HepG2 (cell line): Measurements from ENCODE around the gene CDK2. TPM values are rescaled to one million over a fixed set of nuclear protein-coding genes. Genes with fewer than 3 reads are reported as not detected.

Experiments used
- ARID2 ChIP-seq: sonication (generic); formaldehyde crosslinking; IDR thresholded peaks from 2 replicates; pipeline ENCODE4 v1.8.1; 2022; ENCODE audit warnings: mild to moderate bottlenecking, missing genetic modification reagents, borderline replicate concordance
- ARNT ChIP-seq: fragments of 450-650 bp; IDR thresholded peaks from 2 replicates; pipeline ENCODE4 v1.6.1; 2017
- ATAD3A ChIP-seq: sonication (generic); formaldehyde crosslinking; IDR thresholded peaks from 2 replicates; pipeline ENCODE4 v1.4.0; 2020; ENCODE audit warnings: missing genetic modification reagents
- ATF1 ChIP-seq: IDR thresholded peaks from 2 replicates; pipeline ENCODE4 v1.6.1; 2016; ENCODE audit warnings: mild to moderate bottlenecking, control low read depth
- EP300 ChIP-seq, 3 experiments: sonication (generic) in 1 of 3; formaldehyde crosslinking in 1 of 3; IDR thresholded peaks; 2 replicates each; pipeline versions ENCODE4 v1.5.1 to v1.6.1; 2011 to 2020; ENCODE audit warnings: low read depth in 2 of 3, low read length in 2 of 3, borderline replicate concordance in 1 of 3, improper control_type of control experiment in 1 of 3, mild to moderate bottlenecking in 1 of 3, missing genetic modification reagents in 1 of 3, moderate library complexity in 1 of 3
- ESRRA ChIP-seq: sonication (generic); formaldehyde crosslinking; IDR thresholded peaks from 2 replicates; pipeline ENCODE4 v1.5.1; 2020; ENCODE audit warnings: mild to moderate bottlenecking, low read depth, missing genetic modification reagents
- KDM3A ChIP-seq: IDR thresholded peaks from 2 replicates; pipeline ENCODE4 v1.6.1; 2018; ENCODE audit warnings: low read depth, missing compliant biosample characterization
- RBM22 ChIP-seq: fragments of 200-400 bp; formaldehyde crosslinking; optimal IDR thresholded peaks from 2 replicates; pipeline ENCODE3; 2017; ENCODE audit warnings: mild to moderate bottlenecking, low read length, moderate library complexity
- SMARCE1 ChIP-seq: fragments of 450-650 bp; IDR thresholded peaks from 2 replicates; pipeline ENCODE4 v1.6.1; 2017; ENCODE audit warnings: borderline replicate concordance
- SRSF1 ChIP-seq: fragments of 200-400 bp; formaldehyde crosslinking; optimal IDR thresholded peaks from 2 replicates; pipeline ENCODE3; 2017; ENCODE audit warnings: mild to moderate bottlenecking, low read depth, low read length, moderate library complexity
- THAP11 ChIP-seq: IDR thresholded peaks from 2 replicates; pipeline ENCODE4 v1.6.1; 2016; ENCODE audit warnings: missing biosample characterization, missing genetic modification reagents
- ZFY ChIP-seq: sonication (generic); formaldehyde crosslinking; IDR thresholded peaks from 2 replicates; pipeline ENCODE4 v1.4.0; 2020; ENCODE audit warnings: missing genetic modification reagents
- ZNF33B ChIP-seq: sonication (generic); formaldehyde crosslinking; IDR thresholded peaks from 2 replicates; pipeline ENCODE4 v1.5.1; 2020; ENCODE audit warnings: mild to moderate bottlenecking, missing genetic modification reagents
- ZNF343 ChIP-seq: sonication (generic); formaldehyde crosslinking; IDR thresholded peaks from 2 replicates; pipeline ENCODE4 v1.4.0; 2020; ENCODE audit warnings: mild to moderate bottlenecking, missing genetic modification reagents
- ZNF564 ChIP-seq: sonication (generic); formaldehyde crosslinking; IDR thresholded peaks from 2 replicates; pipeline ENCODE4 v1.8.1; 2023; ENCODE audit warnings: mild to moderate bottlenecking, missing genetic modification reagents
- ZNF720 ChIP-seq: sonication (generic); formaldehyde crosslinking; IDR thresholded peaks from 2 replicates; pipeline ENCODE4 v1.4.0; 2020; ENCODE audit warnings: missing genetic modification reagents
- ZNF83 ChIP-seq: sonication (generic); formaldehyde crosslinking; IDR thresholded peaks from 2 replicates; pipeline ENCODE4 v1.4.0; 2020; ENCODE audit warnings: missing genetic modification reagents, mild to moderate bottlenecking, borderline replicate concordance
- polyA plus RNA-seq, 8 experiments: library from polyadenylated mRNA; depleted of rRNA in 3 of 8; stranded (reverse) in 7 of 8; unstranded in 1 of 8; fragments of >200 nt; fragmentation: Illumina TruSeq in 4 of 8; extraction: Trizol in 4 of 8; gene quantifications; 2 replicates each; pipeline versions ENCODE4 v1.2.1 to v1.2.3, GENCODE V29; 2011 to 2016; ENCODE audit warnings: low read depth in 4 of 8, missing spikeins in 1 of 8, mixed read lengths in 1 of 8; ENCODE audit not compliant: insufficient read depth in 1 of 8
- total RNA-seq, 5 experiments: library from RNA; depleted of rRNA; stranded (reverse); fragments of >200 nt; fragmentation: Illumina TruSeq; extraction: Trizol; gene quantifications; 2 replicates each; pipeline ENCODE4 v1.2.3, GENCODE V29; 2016; ENCODE audit warnings: low read depth in 1 of 5
- TF ChIP-seq, protein P1 (sequence below): sonication (generic); formaldehyde crosslinking; IDR thresholded peaks from 2 replicates; pipeline ENCODE4 v1.8.0; 2022; ENCODE audit warnings: missing genetic modification reagents, low read depth, mild to moderate bottlenecking, borderline replicate concordance
- TF ChIP-seq, protein P2 (sequence below): sonication (generic); formaldehyde crosslinking; IDR thresholded peaks from 2 replicates; pipeline ENCODE4 v1.4.0; 2020; ENCODE audit warnings: missing genetic modification reagents
- TF ChIP-seq, protein P3 (sequence below): fragments of 450-650 bp; IDR thresholded peaks from 2 replicates; pipeline ENCODE4 v1.6.1; 2017; ENCODE audit warnings: mild to moderate bottlenecking
- TF ChIP-seq, protein P4 (sequence below): sonication (generic); formaldehyde crosslinking; IDR thresholded peaks from 2 replicates; pipeline ENCODE4 v1.5.0; 2020; ENCODE audit warnings: mild to moderate bottlenecking, missing genetic modification reagents
- TF ChIP-seq, protein P5 (sequence below): sonication (generic); formaldehyde crosslinking; IDR thresholded peaks from 2 replicates; pipeline ENCODE4 v1.5.0; 2020; ENCODE audit warnings: missing genetic modification reagents

The CDK2 gene
- total and polyA plus RNA-seq, 2 of the 13 experiments (the other 11 are each of a cell fraction or from before 2014, with no cell fraction given): 47.5 to 52.6 TPM

DNA sequence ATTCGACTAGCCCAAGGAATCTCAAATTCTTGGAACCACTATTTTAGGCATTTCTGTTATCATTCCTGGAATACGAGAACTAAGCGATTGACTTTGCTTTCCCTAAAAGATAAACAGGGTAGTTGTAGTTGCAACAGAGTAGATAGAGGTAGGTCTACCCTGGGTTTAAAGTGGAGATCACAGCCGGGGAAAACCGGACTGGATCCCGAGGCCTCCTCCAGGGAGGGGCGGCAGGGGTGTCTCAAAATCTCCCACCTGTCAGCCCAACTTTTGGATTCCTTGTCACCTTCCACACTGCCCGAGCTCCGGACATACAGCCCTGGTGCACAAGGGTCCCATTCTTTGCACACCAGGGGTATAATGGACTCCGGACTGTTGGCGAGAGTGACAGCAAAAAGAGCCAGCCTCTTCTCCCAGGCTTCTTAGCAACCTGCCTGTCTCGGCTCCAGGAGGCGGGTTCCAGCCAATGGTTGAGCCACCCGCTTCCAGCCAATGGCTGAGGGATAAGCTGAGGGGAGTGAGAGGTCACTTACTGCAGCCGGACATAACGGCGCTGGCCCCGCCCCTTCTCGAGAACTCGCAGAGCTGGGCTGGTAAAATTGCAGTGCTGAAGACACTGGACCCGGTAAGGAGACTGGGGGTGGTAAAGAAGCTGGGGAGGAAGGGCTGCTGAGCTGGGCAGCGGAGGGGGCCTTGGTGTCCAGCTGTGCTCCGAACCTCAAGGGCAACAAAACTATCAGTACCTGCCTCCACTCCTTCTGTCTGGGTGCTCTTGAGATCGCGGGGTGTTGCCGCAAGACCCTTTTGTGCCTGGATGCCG lies 30.3 kb downstream of the CDK2 start, which contains the start of gene SUOX (continued):
- TF ChIP-seq EP300 (IDR thresholded peaks at IDR 0.05; ENCODE audit: low read depth in 2 of 2, low read length in 2 of 2) (no peak), EP300 (CRISPR knock-in tag; IDR thresholded peaks at IDR 0.05; ENCODE audit: borderline replicate concordance) (0 out of 2 replicates have a peak, but pooled peaks have one; percentile 1), RBM22 (peak; percentile 46), ESRRA (CRISPR knock-in tag) (no peak; the same call in 1 of the 2 replicates), ZNF33B (CRISPR knock-in tag) (no peak), KDM3A (CRISPR knock-in tag) (no peak), ZNF564 (CRISPR knock-in tag) (no peak), SMARCE1 (no peak), ATAD3A (no peak), ARNT (no peak), ATF1 (CRISPR knock-in tag) (peak; percentile 54), ZNF720 (no peak), THAP11 (CRISPR knock-in tag) (peak; percentile 81), SRSF1 (no peak), ARID2 (0 out of 2 replicates have a peak, but pooled peaks have one; percentile 44), ZFY (CRISPR knock-in tag) (peak; percentile 33; the same call in 1 of the 2 replicates), ZNF83 (CRISPR knock-in tag) (no peak), ZNF343 (CRISPR knock-in tag) (no peak)
- TF ChIP-seq, protein P1, sequence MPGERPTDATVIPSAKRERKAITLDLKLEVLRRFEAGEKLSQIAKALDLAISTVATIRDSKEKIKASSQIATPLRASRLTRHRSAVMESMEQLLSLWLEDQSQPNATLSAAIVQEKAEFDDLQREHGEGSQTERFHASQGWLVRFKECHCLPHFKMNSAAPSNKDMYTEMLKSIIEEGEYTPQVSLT: no peak
- TF ChIP-seq, protein P2, sequence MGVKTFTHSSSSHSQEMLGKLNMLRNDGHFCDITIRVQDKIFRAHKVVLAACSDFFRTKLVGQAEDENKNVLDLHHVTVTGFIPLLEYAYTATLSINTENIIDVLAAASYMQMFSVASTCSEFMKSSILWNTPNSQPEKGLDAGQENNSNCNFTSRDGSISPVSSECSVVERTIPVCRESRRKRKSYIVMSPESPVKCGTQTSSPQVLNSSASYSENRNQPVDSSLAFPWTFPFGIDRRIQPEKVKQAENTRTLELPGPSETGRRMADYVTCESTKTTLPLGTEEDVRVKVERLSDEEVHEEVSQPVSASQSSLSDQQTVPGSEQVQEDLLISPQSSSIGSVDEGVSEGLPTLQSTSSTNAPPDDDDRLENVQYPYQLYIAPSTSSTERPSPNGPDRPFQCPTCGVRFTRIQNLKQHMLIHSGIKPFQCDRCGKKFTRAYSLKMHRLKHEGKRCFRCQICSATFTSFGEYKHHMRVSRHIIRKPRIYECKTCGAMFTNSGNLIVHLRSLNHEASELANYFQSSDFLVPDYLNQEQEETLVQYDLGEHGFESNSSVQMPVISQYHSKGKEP (CRISPR knock-in tag): no peak
- TF ChIP-seq, protein P3, sequence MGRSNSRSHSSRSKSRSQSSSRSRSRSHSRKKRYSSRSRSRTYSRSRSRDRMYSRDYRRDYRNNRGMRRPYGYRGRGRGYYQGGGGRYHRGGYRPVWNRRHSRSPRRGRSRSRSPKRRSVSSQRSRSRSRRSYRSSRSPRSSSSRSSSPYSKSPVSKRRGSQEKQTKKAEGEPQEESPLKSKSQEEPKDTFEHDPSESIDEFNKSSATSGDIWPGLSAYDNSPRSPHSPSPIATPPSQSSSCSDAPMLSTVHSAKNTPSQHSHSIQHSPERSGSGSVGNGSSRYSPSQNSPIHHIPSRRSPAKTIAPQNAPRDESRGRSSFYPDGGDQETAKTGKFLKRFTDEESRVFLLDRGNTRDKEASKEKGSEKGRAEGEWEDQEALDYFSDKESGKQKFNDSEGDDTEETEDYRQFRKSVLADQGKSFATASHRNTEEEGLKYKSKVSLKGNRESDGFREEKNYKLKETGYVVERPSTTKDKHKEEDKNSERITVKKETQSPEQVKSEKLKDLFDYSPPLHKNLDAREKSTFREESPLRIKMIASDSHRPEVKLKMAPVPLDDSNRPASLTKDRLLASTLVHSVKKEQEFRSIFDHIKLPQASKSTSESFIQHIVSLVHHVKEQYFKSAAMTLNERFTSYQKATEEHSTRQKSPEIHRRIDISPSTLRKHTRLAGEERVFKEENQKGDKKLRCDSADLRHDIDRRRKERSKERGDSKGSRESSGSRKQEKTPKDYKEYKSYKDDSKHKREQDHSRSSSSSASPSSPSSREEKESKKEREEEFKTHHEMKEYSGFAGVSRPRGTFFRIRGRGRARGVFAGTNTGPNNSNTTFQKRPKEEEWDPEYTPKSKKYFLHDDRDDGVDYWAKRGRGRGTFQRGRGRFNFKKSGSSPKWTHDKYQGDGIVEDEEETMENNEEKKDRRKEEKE: no peak
- TF ChIP-seq, protein P4, sequence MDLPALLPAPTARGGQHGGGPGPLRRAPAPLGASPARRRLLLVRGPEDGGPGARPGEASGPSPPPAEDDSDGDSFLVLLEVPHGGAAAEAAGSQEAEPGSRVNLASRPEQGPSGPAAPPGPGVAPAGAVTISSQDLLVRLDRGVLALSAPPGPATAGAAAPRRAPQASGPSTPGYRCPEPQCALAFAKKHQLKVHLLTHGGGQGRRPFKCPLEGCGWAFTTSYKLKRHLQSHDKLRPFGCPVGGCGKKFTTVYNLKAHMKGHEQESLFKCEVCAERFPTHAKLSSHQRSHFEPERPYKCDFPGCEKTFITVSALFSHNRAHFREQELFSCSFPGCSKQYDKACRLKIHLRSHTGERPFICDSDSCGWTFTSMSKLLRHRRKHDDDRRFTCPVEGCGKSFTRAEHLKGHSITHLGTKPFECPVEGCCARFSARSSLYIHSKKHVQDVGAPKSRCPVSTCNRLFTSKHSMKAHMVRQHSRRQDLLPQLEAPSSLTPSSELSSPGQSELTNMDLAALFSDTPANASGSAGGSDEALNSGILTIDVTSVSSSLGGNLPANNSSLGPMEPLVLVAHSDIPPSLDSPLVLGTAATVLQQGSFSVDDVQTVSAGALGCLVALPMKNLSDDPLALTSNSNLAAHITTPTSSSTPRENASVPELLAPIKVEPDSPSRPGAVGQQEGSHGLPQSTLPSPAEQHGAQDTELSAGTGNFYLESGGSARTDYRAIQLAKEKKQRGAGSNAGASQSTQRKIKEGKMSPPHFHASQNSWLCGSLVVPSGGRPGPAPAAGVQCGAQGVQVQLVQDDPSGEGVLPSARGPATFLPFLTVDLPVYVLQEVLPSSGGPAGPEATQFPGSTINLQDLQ (CRISPR knock-in tag): no peak
- TF ChIP-seq, protein P5, sequence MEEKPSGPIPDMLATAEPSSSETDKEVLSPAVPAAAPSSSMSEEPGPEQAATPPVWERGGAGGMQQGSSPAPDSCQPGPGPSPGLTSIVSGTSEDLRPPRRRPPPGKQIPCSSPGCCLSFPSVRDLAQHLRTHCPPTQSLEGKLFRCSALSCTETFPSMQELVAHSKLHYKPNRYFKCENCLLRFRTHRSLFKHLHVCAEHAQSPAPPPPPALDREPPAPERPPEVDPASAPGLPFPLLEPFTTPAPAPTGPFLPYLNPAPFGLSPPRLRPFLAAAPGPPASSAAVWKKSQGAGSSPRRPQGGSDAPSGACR: 0 out of 2 replicates have a peak, but pooled peaks have one; percentile 18
